Right atrium auricular region (tissue), 2 donors: ENCODE measurements around the gene HDAC9. TPM values are rescaled to one million over a fixed set of nuclear protein-coding genes. Genes with fewer than 3 reads are reported as not detected.

ENCODE experiments used
- DNase-seq: peaks from one replicate; pipeline ENCODE4 v3.0.0-alpha.2; 2019; ENCODE audit warnings: low spot score
- H3K27ac ChIP-seq, 2 donors: fragments of 200-600 bp; sonication (generic); 1 replicate in 1 of 2; 2 replicates in 1 of 2; pipeline ENCODE4 v1.5.1; 2016 to 2019
- H3K27me3 ChIP-seq, 2 donors: fragments of 200-600 bp; sonication (generic); one replicate each; pipeline versions ENCODE4 v1.5.1 to v1.6.0; 2017 to 2019
- H3K36me3 ChIP-seq: fragments of 200-600 bp; sonication (generic); one replicate; pipeline ENCODE4 v1.5.1; 2016
- H3K4me1 ChIP-seq, 2 donors: fragments of 200-600 bp; sonication (generic); one replicate each; pipeline versions ENCODE4 v1.5.1 to v1.6.0; 2017 to 2019
- H3K4me3 ChIP-seq, 2 donors: fragments of 200-600 bp; sonication (generic); 1 replicate in 1 of 2; 2 replicates in 1 of 2; pipeline ENCODE4 v1.5.1; 2017 to 2019; ENCODE audit warnings: mild to moderate bottlenecking in 1 of 2, moderate library complexity in 1 of 2
- H3K9me3 ChIP-seq, 2 donors: fragments of 200-600 bp; sonication (generic); one replicate each; pipeline ENCODE4 v1.5.1; 2019
- total RNA-seq, 2 donors: library from RNA; depleted of rRNA; stranded (reverse); fragments of >200 nt; gene quantifications; one replicate each; pipeline ENCODE4 v1.1.0, GENCODE V29; 2016
- TF ChIP-seq, protein P1 (sequence below), 2 donors: fragments of 200-600 bp; sonication (generic); IDR thresholded peaks; one replicate each; pipeline ENCODE4 v1.5.1; 2019; ENCODE audit warnings: antibody characterized with exemption in 2 of 2

The HDAC9 gene
- total RNA-seq, 2 donors from 2014 or later, result 16.6 to 28.0 TPM

DNA sequence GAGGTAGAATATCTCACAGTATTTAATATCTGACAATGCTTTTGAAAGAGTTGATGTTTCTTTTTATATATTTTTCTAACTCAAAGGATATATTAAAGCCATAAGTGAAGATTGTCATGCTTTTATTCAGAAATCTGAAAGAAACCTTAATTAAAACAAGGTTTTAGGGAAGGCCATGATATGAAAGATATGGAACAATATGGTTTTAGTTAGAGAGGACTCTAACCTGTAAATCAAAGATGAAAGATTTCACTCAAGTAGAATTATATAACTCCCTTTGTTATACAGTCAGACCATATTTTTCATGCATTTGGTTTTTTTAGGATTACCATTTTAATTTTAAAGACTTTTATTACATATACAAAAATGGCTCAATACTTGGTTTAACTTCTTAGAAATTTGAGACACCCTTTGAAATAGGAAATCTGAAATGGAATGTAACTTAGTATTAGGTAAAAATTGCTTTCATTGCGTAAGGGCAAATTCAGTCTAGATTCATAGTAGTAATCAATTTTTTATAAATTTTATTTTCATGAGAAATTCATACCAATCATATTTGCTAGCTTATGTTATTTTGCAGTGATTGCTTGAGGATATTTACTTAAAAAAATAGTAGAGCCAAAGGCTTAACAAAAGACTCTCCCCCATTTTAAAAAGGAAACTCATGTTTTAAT, 502.1 kb downstream of the HDAC9 start:
- H3K9me3 ChIP-seq, result no peaks in the 10 kb centered on the region
- H3K4me3 ChIP-seq, result no peak overlapping the region
- DNase-seq, result no peak
- no peak overlapping the region for H3K27ac ChIP-seq
- TF ChIP-seq, protein P1, sequence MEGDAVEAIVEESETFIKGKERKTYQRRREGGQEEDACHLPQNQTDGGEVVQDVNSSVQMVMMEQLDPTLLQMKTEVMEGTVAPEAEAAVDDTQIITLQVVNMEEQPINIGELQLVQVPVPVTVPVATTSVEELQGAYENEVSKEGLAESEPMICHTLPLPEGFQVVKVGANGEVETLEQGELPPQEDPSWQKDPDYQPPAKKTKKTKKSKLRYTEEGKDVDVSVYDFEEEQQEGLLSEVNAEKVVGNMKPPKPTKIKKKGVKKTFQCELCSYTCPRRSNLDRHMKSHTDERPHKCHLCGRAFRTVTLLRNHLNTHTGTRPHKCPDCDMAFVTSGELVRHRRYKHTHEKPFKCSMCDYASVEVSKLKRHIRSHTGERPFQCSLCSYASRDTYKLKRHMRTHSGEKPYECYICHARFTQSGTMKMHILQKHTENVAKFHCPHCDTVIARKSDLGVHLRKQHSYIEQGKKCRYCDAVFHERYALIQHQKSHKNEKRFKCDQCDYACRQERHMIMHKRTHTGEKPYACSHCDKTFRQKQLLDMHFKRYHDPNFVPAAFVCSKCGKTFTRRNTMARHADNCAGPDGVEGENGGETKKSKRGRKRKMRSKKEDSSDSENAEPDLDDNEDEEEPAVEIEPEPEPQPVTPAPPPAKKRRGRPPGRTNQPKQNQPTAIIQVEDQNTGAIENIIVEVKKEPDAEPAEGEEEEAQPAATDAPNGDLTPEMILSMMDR (IDR thresholded peaks at IDR 0.05), result no peak
- H3K27me3 ChIP-seq, result no peaks in the 10 kb centered on the region
- H3K36me3 ChIP-seq, result no peaks in the 10 kb centered on the region
- H3K4me1 ChIP-seq, result no peaks in the 10 kb centered on the region

DNA sequence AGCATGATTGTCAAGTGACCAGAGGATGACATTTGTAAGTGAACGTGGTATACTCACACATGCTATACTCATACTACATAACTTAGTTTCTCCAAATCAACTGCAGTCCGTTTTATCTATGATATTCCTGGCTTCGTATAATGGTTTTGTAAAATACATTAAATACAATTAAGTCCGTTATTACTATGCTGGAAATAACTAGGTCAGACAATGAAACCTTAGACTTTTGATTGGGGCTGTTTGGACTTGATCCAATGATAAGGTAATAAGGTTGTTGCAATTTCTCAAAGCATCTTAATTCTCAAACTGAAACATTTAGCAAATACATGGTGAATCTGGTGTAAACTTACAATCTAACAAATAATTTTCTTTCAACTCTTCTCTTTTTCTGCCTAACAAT, 504.9 kb downstream of the HDAC9 start:
- DNase-seq, result no peak
- H3K27me3 ChIP-seq, result no peaks in the 10 kb centered on the region
- no peaks in the 10 kb centered on the region for H3K36me3 ChIP-seq
- no peaks in the 10 kb centered on the region for H3K4me1 ChIP-seq
- no peaks in the 10 kb centered on the region for H3K9me3 ChIP-seq
- no peak overlapping the region for H3K27ac ChIP-seq
- no peak overlapping the region for H3K4me3 ChIP-seq
- TF ChIP-seq, protein P1 (IDR thresholded peaks at IDR 0.05), result no peak

DNA sequence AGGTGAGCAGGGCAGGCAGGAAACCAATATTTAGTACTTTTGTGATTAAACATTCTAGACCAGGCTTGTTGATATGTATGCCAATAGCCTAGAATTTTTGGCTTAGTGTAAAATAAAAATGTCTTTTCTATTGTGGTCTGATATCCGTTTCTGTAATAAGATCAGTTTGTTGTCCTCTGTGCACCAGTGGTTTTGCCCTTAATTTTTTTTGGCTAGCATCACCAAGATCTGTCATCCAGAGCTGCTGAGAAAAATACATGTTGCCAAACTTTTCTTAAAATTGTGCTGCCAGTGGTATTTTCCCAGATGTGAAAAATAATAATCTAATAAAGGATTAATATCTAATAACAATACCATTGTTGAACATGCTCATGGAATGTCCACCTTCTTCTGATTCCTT, 506.3 kb downstream of the HDAC9 start:
- TF ChIP-seq, protein P1 (IDR thresholded peaks at IDR 0.05), result no peak
- no peaks in the 10 kb centered on the region for H3K27me3 ChIP-seq
- no peak overlapping the region for H3K27ac ChIP-seq
- DNase-seq, result no peak
- no peaks in the 10 kb centered on the region for H3K9me3 ChIP-seq
- H3K4me1 ChIP-seq, result no peaks in the 10 kb centered on the region
- no peaks in the 10 kb centered on the region for H3K36me3 ChIP-seq
- no peak overlapping the region for H3K4me3 ChIP-seq

DNA sequence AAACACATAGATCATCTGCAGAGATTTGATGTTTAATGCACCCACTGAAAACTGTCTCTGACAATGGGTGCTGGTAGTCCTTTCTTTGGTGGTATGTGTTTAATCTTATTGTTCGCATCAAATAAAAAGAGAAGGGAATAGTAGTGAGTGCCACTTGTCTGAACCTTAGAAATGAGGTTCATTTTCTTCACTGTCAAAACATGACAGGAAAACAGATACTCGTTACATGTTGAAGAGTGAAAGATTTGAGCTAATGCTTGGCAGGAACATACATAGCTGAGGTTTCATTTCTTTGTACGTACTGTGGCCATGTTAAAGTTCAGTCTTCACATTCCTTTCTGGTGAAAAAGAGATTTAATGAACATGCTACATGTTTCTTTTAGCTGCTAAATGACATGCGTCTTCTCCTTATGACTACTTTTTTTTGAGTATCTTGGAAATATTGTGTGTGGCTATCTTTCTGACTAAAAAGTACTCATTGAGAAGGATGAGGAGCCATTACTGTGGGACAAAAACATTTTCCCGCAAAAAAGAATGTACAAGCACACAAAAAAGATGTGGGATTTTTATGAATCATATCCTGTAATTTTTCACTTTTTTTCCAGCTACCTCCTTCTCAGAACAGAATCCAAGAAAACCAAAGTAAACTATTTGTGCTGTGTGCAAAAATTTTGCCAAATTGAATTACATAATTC, 513.8 kb downstream of the HDAC9 start:
- no peaks in the 10 kb centered on the region for H3K27me3 ChIP-seq
- no peaks in the 10 kb centered on the region for H3K4me1 ChIP-seq
- DNase-seq, result no peak
- no peak overlapping the region for H3K4me3 ChIP-seq
- no peaks in the 10 kb centered on the region for H3K36me3 ChIP-seq
- no peak overlapping the region for H3K27ac ChIP-seq
- TF ChIP-seq, protein P1 (IDR thresholded peaks at IDR 0.05), result no peak
- no peaks in the 10 kb centered on the region for H3K9me3 ChIP-seq

DNA sequence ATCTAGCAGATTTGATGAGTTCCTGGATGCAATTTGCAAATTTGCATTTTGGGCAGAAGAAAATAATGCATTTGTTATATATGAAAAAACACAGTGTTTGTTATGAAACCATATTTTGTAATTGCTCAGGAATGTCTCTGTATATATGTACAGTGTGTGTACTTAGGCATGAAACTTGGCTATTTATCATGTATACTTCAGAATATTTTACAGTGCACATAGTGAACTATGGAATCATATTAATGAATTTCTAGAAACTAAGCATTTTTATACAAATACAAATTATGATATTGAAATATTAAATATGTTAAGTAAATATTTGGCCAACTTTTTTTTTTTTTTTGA, 514.4 kb downstream of the HDAC9 start:
- Histone ChIP-seq H3K4me3 (no peak overlapping the region), H3K27ac (no peak overlapping the region), H3K4me1 (no peaks in the 10 kb centered on the region), H3K9me3 (no peaks in the 10 kb centered on the region), H3K27me3 (no peaks in the 10 kb centered on the region), H3K36me3 (no peaks in the 10 kb centered on the region)
- no peak for DNase-seq
- TF ChIP-seq, protein P1 (IDR thresholded peaks at IDR 0.05), result no peak
